Measurements from ENCODE around the gene SMAP2.

Gene SMAP2

DNA sequence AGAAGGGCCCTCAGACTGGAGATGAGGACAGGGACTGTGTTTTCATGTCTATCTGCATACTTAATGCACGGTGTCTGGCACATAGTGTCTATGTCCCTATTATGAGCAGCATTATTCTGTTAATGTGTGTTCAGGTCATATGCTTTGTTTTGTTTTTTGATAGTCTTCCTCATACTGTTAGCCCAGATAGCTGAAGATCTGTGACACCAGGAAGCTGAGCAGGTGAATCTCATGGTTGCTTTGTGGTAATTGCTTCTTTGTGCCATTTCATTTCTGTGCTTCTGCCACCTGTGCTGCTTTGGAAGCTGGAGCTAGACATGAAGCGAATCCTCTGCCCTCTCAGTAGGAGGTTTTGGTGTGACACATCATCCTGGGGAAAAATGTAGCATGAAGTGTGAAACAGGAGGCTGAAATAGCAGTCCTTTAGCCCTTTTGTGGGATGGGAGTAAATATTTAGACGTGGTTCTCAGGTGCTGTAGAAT lies 15.8 kb downstream of the SMAP2 start:
- H3K4me1 Mint-ChIP-seq (ENCODE audit: low read depth), result peaks cover 88% of the 10 kb centered on the region

DNA sequence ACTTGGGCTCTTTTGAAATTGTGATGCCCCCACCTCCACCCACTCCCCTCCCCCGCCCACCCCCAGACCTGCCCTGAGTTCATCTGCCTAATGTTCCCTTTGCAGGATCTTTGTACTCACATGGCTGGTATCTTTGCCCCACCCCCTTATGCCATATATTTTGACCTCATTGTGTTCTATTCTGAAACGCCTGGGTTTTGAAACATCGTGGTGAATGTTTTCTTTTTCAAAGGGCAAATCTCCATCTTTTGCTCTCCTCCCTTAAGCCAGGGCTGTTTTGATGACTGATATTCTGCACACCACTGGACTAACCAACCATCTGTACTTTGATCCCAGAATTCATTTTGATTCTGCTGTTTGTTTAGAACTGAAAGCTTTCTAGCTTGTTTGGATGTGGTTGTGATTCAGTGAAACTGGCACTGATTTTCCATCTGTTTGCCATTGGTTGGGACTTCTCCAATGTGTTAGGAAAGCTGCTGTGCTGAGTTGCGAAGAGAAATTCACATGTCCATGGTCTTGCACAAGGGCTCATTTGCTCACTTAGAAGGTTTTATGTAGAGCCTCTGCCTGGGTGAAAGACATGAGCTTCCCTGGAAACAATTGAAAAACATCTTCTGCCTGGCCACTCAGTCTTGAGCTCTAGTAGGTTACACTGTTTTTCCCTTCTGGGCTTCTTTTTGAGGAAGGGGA lies 16.5 kb downstream of the SMAP2 start:
- intact Hi-C loops (cut with micrococcal nuclease), result loop anchor here (5.0 kb wide), 1 partner anchor 48 kb away; no protein-coding TSS in a partner anchor
- peaks cover 88% of the 10 kb centered on the region for H3K4me1 Mint-ChIP-seq (ENCODE audit: low read depth)
- H3K36me3 Mint-ChIP-seq (ENCODE audit: low read depth), result peaks cover 60% of the 10 kb centered on the region
- H3K27ac Mint-ChIP-seq, result peak overlapping the region; percentile 99
- peak overlapping the region; percentile 32 for H3K4me3 Mint-ChIP-seq
- H3K9me3 Mint-ChIP-seq, result no peaks in the 10 kb centered on the region
- H3K27me3 Mint-ChIP-seq, result no peaks in the 10 kb centered on the region

More for the DNA sequence above, 15.8 kb downstream of the SMAP2 start:
- Mint-ChIP-seq H3K27me3 (no peaks in the 10 kb centered on the region), H3K27ac (peak overlapping the region; percentile 99), H3K36me3 (ENCODE audit: low read depth) (peaks cover 60% of the 10 kb centered on the region), H3K9me3 (no peaks in the 10 kb centered on the region), H3K4me3 (no peak overlapping the region)
- intact Hi-C loops (cut with micrococcal nuclease), result loop anchor here (5.0 kb wide), 1 partner anchor 47 kb away; no protein-coding TSS in a partner anchor

DNA sequence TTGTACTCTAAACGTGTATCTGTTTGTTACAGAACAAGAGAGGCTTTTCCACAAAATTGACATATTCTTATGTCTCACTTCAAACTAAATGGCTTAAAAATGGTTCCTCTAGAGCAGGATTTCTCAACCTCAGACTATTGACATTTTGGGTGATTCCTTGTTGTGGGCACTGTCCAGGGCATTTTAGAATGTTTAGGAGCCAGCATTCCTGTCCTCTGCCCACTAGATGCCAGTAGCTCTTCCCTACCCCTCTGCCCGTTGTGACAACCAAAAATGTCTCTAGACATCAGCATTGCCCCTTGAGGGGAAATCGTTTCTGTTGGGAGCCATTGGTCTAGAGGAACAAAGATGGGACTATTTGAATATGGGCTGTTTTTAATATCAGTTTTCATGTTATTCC lies 17.3 kb downstream of the SMAP2 start:
- Mint-ChIP-seq H3K9me3 (no peaks in the 10 kb centered on the region), H3K4me3 (no peak overlapping the region), H3K27me3 (no peaks in the 10 kb centered on the region), H3K36me3 (ENCODE audit: low read depth) (peaks cover 55% of the 10 kb centered on the region), H3K4me1 (ENCODE audit: low read depth) (peaks cover 83% of the 10 kb centered on the region), H3K27ac (peak overlapping the region; percentile 55)
- intact Hi-C loops (cut with micrococcal nuclease), result no loop called here

DNA sequence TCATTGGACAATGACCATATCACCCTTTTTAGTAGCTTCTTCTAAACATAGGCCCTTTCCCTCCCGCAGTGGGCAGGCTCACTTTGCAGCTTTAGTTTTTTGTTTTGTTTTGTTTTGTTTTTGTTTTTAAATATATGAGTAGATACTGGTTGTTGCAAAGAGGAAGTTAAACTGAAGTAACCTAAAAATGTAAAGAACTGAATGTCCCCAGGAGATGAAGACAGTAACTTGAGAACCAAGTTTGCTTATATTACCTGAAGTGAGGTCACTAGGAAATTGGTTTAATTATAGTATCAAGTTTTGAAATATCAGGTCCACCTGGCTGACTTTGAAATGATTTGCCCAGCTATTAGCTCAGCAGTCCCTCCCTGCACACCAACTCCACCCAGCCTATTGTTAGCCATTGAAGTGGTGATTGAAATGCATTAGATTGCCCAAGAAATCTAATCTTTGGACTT lies 18.2 kb downstream of the SMAP2 start:
- Mint-ChIP-seq H3K4me1 (ENCODE audit: low read depth) (peaks cover 82% of the 10 kb centered on the region), H3K27ac (peak overlapping the region; percentile 55), H3K4me3 (no peak overlapping the region), H3K9me3 (no peaks in the 10 kb centered on the region), H3K36me3 (ENCODE audit: low read depth) (peaks cover 49% of the 10 kb centered on the region), H3K27me3 (no peaks in the 10 kb centered on the region)
- intact Hi-C loops (cut with micrococcal nuclease), result no loop called here

DNA sequence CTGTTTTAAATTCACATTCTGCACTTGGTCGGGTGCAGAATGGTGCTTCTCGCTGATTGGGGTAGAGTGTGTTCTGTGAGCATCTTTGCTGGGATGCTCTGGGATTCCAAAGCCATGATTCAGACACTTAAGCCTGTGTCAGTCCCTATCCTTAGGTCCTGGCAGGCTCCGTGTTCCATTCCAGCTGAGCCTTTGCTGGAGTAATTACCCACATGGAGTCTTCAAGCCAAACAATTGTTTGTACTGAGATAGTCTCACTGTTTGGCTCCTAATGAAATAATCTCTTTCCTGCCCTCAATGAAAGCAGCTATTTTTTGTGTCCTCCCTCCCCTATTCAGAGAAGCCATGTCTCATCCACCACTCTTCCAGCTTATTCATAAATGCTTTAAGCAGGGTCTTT lies 18.7 kb downstream of the SMAP2 start:
- H3K9me3 Mint-ChIP-seq, result no peaks in the 10 kb centered on the region
- H3K4me3 Mint-ChIP-seq, result no peak overlapping the region
- peak overlapping the region; percentile 76 for H3K27ac Mint-ChIP-seq
- H3K27me3 Mint-ChIP-seq, result no peaks in the 10 kb centered on the region
- H3K36me3 Mint-ChIP-seq (ENCODE audit: low read depth), result peaks cover 49% of the 10 kb centered on the region
- intact Hi-C loops (cut with micrococcal nuclease), result no loop called here
- H3K4me1 Mint-ChIP-seq (ENCODE audit: low read depth), result peaks cover 77% of the 10 kb centered on the region

DNA sequence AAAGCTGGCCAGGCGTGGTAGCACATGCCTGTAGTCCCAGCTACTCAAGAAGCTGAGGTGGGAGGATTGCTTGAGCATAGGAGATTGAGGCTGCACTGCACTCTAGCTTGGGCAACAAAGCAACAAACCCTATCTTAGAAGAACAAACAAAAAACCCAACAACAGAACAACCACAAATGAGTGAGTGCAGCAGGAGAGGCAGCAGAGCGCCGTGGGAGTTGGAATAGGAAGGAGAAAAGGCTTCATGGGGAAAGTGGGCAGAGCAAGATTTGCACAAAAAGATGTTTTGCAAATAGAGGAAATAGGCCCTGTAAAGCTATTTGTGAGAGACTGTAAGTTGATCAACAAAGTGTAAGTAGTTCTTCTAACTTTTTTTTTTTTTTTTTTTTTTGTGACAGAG lies 19.6 kb downstream of the SMAP2 start:
- H3K4me3 Mint-ChIP-seq, result peak overlapping the region; percentile 30
- intact Hi-C loops (cut with micrococcal nuclease), result no loop called here

DNA sequence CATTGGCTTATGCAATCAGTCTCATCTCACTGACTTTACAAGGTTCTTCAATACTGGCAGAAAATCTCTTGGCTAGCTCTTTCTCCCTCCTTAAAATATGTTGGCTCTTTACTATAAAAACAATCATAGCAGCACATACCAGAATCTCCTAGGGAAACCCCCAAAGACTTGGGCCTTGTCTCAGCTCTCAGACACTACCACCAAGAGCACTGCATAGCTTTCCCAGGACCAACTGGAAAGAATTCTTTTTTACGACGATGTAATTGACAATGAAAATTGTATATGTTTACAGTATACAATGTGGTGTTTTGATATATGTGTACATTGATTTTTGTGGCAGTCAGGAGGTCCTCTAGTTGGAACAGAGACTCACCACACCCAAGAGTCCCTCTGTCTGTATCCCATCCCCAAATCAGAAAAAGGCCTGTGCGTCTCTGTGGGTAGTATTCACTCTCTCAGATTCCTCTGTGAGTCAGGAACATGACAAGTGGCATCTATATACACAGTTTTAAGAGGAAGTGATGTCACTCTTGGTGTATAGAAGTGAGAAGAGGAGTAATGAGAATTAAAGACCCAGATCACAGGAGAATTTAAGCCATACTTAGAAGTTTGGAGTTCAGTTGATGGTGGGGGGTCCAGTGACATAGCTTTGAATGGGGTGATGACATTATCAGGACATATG lies 21.1 kb downstream of the SMAP2 start:
- Mint-ChIP-seq H3K4me3 (peak overlapping the region; percentile 20), H3K27ac (peak overlapping the region; percentile 76), H3K4me1 (ENCODE audit: low read depth) (peaks cover 68% of the 10 kb centered on the region), H3K9me3 (no peaks in the 10 kb centered on the region), H3K27me3 (no peaks in the 10 kb centered on the region), H3K36me3 (ENCODE audit: low read depth) (peaks cover 37% of the 10 kb centered on the region)
- intact Hi-C loops (cut with micrococcal nuclease), result loop anchor here (2.0 kb wide), 1 partner anchor 42 kb away; no protein-coding TSS in a partner anchor

More for the DNA sequence above, 19.6 kb downstream of the SMAP2 start:
- peaks cover 45% of the 10 kb centered on the region for H3K36me3 Mint-ChIP-seq (ENCODE audit: low read depth)
- H3K27me3 Mint-ChIP-seq, result no peaks in the 10 kb centered on the region
- no peaks in the 10 kb centered on the region for H3K9me3 Mint-ChIP-seq
- peaks cover 77% of the 10 kb centered on the region for H3K4me1 Mint-ChIP-seq (ENCODE audit: low read depth)
- H3K27ac Mint-ChIP-seq, result peak overlapping the region; percentile 76

DNA sequence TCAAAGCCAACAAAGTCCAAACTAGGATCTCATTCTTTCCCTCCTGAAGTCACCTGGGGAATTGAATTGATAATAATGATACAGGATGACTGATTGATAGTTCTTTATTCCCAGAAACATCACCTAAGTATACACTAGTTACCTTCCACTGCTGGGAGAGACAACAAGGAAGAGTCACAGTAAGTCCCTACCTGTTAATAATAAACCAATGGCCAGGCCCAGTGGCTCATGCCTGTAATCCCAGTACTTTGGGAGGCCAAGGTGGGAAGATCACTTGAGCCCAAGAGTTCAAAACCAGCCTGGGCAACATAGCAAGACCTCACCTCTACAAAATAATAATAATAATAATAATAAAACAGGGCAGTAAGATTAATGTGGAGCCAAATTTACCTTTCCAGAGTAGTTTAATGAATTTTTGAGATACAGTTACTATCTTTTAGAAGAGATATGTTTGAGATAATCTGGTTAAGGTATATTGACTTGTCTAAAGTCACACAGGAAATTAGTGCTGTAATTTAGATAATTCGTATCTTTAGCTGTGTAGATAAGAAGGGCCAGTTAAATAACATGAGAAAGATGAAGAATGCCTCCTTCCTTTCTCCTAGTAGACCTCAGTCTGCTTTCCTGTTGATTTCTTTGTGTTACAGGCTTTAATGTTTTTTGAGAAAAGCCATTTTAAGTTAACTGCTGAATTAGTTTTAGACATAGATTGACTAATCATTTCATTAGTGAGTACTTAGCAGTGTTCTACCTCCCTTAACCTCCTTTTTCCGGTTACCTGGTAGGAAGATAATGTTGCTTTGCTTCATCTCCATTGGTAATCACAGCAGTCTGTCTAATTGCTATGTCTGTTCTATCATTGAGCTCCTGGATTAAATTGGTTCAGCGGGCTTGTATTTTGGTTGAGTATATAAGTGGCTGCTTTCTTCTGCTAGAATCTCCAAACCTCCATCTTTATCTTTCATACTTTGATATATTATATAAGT lies 22.0 kb downstream of the SMAP2 start:
- H3K36me3 Mint-ChIP-seq (ENCODE audit: low read depth), result peaks cover 36% of the 10 kb centered on the region
- H3K4me1 Mint-ChIP-seq (ENCODE audit: low read depth), result peaks cover 68% of the 10 kb centered on the region
- H3K27ac Mint-ChIP-seq, result peak overlapping the region; percentile 76
- H3K27me3 Mint-ChIP-seq, result no peaks in the 10 kb centered on the region
- no peaks in the 10 kb centered on the region for H3K9me3 Mint-ChIP-seq
- intact Hi-C loops (cut with micrococcal nuclease), result loop anchor here (2.0 kb wide), 1 partner anchor 43 kb away; no protein-coding TSS in a partner anchor
- H3K4me3 Mint-ChIP-seq, result no peak overlapping the region

DNA sequence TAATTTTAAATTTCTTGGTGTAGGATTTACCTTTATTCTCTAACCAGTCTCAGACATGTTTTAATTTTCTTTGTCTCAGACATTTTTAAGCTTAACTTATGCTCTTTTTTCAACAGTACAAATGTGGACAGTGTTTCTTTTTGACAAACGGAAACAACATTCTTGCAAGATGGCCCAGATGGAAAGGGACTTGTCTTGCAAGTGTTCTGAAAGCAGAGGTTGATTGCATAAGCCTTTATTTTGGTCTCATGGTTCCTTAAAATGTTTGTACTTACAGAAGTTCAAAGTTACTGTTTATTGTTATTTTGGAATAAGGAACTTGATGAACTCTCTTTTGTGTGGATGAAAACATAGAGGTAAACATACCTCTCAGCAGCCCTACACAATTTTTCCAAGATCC lies 22.9 kb downstream of the SMAP2 start:
- Mint-ChIP-seq H3K36me3 (ENCODE audit: low read depth) (peaks cover 36% of the 10 kb centered on the region), H3K27ac (peak overlapping the region; percentile 76), H3K9me3 (no peaks in the 10 kb centered on the region), H3K4me1 (ENCODE audit: low read depth) (peaks cover 68% of the 10 kb centered on the region), H3K27me3 (no peaks in the 10 kb centered on the region), H3K4me3 (peak overlapping the region; percentile 44)
- intact Hi-C loops (cut with micrococcal nuclease), result no loop called here

DNA sequence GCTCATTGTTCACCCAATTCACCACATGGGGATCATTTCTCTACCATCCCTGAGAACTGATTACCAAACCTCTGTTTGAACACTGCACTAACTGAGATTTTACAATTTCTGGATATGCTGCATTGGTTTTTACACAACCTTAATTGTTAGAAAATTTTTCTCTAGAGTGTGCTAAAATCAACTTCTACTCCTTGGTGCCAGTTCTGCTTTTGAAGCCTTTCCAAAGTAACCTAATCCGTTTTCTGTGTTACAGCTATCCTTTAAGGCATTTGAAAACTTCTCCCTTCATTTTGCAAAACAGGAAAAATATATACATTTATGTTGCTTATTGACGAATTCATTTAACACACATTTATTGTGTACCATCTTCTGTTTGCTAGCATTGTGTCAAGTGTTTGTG lies 23.7 kb downstream of the SMAP2 start:
- intact Hi-C loops (cut with micrococcal nuclease), result no loop called here
- Mint-ChIP-seq H3K27me3 (no peaks in the 10 kb centered on the region), H3K4me1 (ENCODE audit: low read depth) (peaks cover 68% of the 10 kb centered on the region), H3K36me3 (ENCODE audit: low read depth) (peaks cover 42% of the 10 kb centered on the region), H3K9me3 (no peaks in the 10 kb centered on the region), H3K4me3 (peak overlapping the region; percentile 6), H3K27ac (peak overlapping the region; percentile 76)

DNA sequence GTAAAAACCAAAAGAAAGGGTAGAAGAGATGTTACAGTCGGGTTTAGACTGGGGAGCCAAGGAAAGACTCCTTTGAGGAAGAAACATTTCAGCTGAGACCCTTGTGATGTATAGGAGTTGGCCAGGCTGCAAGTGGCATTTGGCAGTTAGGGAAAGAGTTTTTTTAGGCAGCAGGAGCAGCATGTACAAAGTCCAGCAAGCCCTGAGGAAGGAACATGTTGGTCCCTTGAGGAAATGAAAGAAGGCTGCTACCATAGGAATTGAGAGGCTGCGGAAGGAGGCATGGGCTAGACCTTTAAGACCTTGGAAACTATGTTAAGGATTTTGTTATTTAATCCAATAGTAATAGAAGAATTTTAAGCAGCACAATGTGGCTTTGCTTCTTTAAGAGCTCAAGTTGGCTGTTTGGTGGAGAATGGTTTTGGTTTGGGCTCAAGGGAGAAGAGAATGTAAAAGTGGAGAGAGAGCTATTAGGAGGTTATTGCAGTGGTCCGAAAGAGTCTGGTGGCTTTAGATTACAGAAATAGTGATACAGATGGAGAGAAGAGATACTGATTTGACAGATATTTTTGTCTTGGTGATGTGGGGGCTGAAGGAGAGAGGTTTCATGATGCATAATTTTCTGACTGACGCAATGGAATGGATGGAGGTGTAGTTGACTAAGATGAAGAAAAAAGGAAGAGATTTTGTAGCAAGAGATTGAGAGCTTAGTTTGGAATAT lies 26.6 kb downstream of the SMAP2 start:
- no peaks in the 10 kb centered on the region for H3K27me3 Mint-ChIP-seq
- H3K36me3 Mint-ChIP-seq (ENCODE audit: low read depth), result peaks cover 52% of the 10 kb centered on the region
- peak overlapping the region; percentile 47 for H3K4me3 Mint-ChIP-seq

DNA sequence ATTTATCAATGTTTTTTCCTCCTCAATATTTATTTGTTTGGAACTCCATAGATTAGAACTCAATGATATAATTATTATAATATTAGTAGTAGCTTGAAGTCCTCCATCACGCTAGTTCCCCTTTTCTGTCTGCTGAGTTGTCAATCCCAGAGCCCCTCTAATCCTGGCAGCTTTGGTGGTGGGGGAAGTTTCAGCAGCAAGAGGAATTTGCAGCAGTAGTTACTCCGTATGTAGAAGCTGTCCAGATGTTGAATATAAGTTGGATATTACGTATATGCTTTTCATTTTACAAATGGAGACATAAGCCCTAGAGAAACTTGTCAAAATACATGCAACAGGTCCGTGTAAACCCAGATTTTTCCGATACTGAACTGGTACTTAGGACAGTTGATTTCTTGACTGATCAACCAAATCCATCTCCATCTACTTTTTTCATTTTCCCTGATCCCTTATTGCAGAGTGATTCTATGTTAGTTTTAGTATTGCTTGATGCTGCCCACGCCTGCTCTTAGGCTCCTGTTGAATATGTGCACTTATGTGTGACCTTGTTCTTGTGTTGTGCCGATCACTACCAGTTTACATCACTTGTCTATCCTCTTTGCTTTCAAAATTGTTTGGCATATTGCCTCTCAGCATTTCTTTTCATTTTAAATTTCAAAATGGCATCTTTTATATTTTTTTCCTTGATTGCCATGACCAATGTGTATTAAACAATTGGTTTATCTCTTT lies 28.1 kb downstream of the SMAP2 start:
- H3K4me1 Mint-ChIP-seq (ENCODE audit: low read depth), result peaks cover 67% of the 10 kb centered on the region
- no peaks in the 10 kb centered on the region for H3K9me3 Mint-ChIP-seq
- peaks cover 66% of the 10 kb centered on the region for H3K36me3 Mint-ChIP-seq (ENCODE audit: low read depth)
- no peaks in the 10 kb centered on the region for H3K27me3 Mint-ChIP-seq
- H3K27ac Mint-ChIP-seq, result peak overlapping the region; percentile 53
- H3K4me3 Mint-ChIP-seq, result no peak overlapping the region
- intact Hi-C loops (cut with micrococcal nuclease), result loop anchor here (5.0 to 10.0 kb wide), 2 partner anchors 59 to 317 kb away; no protein-coding TSS in a partner anchor

More for the DNA sequence above, 26.6 kb downstream of the SMAP2 start:
- Mint-ChIP-seq H3K9me3 (no peaks in the 10 kb centered on the region), H3K27ac (peak overlapping the region; percentile 70), H3K4me1 (ENCODE audit: low read depth) (peaks cover 67% of the 10 kb centered on the region)
- intact Hi-C loops (cut with micrococcal nuclease), result loop anchor here (5.0 to 10.0 kb wide), 2 partner anchors 58 to 315 kb away; no protein-coding TSS in a partner anchor

Measured in dendritic cell treated with granulocyte-macrophage colony-stimulating factor and Interleukin-4, amounts not matched to agents 40 ng/mL and 50 ng/mL, for 4 days (primary cell).